Activated T-helper 1 cell treated with Interleukin-2 at 50 U/mL for 16 hours (primary cell): Measurements from ENCODE around the gene ME2.
"Not testable (repeated sequence)": the region's sequence is repeated elsewhere in the genome, so short reads cannot be mapped to it uniquely, and the experiment has no call there.

ENCODE experiments used
- DNase-seq: peaks from one replicate; pipeline ENCODE4 v3.0.0-alpha.2; 2020; ENCODE audit warnings: low read depth

The ME2 gene

GRCh38 chr18:50924372-50924771, 45.5 kb downstream of the ME2 start:
- DNase-seq, result no peak

- no peak for DNase-seq
Measured at GRCh38 chr18:50926521-50926920, 47.6 kb downstream of the ME2 start.

- DNase-seq, result no peak
Measured at GRCh38 chr18:50928551-50928950, 49.6 kb downstream of the ME2 start.

GRCh38 chr18:50933684-50934083, 54.8 kb downstream of the ME2 start:
- no peak for DNase-seq

- DNase-seq, result no peak
Measured at GRCh38 chr18:50934545-50935211, 55.8 kb downstream of the ME2 start.

GRCh38 chr18:50935493-50936191, 56.7 kb downstream of the ME2 start:
- DNase-seq, result no peak

- no peak for DNase-seq
Measured at GRCh38 chr18:50937183-50937582, 58.3 kb downstream of the ME2 start.

- no peak for DNase-seq
Measured at GRCh38 chr18:50938912-50939311, 60.0 kb downstream of the ME2 start.

- no peak for DNase-seq
Measured at GRCh38 chr18:50944245-50944932, 65.5 kb downstream of the ME2 start.

- DNase-seq, result not testable (repeated sequence)
Measured at GRCh38 chr18:50945918-50946317, 67.0 kb downstream of the ME2 start.

GRCh38 chr18:50947899-50948298, 69.0 kb downstream of the ME2 start:
- no peak for DNase-seq

GRCh38 chr18:50949185-50949584, 70.3 kb downstream of the ME2 start:
- no peak for DNase-seq

- DNase-seq, result no peak
Measured at GRCh38 chr18:50950626-50951025, 71.7 kb downstream of the ME2 start.

- DNase-seq, result no peak
Measured at GRCh38 chr18:50953822-50954221, 74.9 kb downstream of the ME2 start.

- DNase-seq, result no peak
Measured at GRCh38 chr18:50955253-50955652, 76.3 kb downstream of the ME2 start.

GRCh38 chr18:50956116-50956515, 77.2 kb downstream of the ME2 start:
- DNase-seq, result no peak

- DNase-seq, result no peak
Measured at GRCh38 chr18:50961974-50962373, 83.1 kb downstream of the ME2 start.

- peak; percentile 55 for DNase-seq
Measured at GRCh38 chr18:50967714-50968661, 89.1 kb downstream of the ME2 start, which contains the start of gene ELAC1. TSS of gene ELAC1 (plus strand) at chr18:50968040. CDS start at chr18:50974405, 6,365 bp downstream.

GRCh38 chr18:50969448-50969847, 90.5 kb downstream of the ME2 start:
- no peak for DNase-seq

GRCh38 chr18:50970006-50970405, 91.1 kb downstream of the ME2 start:
- DNase-seq, result no peak

GRCh38 chr18:50972404-50972803, 93.5 kb downstream of the ME2 start:
- not testable (repeated sequence) for DNase-seq
